Activated CD4-positive, alpha-beta memory T cell treated with anti-CD3 and anti-CD28 coated beads for 36 hours (primary cell): ENCODE measurements around the gene INAVA. TPM values are rescaled to one million over a fixed set of nuclear protein-coding genes. Genes with fewer than 3 reads are reported as not detected.

Experiments used
- CTCF ChIA-PET: fragments of 350-600 bp; sonication (Branson Sonifier 250); formaldehyde crosslinking; loops from one replicate; lab custom pipeline; 2021; ENCODE audit warnings: antibody characterized with exemption, inconsistent platforms; lab: Charles Lee
- POLR2A ChIA-PET: fragments of 350-600 bp; sonication (Branson Sonifier 250); formaldehyde crosslinking; loops from one replicate; lab custom pipeline; 2021; ENCODE audit warnings: antibody characterized with exemption; lab: Charles Lee
- DNase-seq: peaks from one replicate; pipeline ENCODE4 v3.0.0-alpha.2; 2020
- H3K27ac Mint-ChIP-seq: one replicate; pipeline ENCODE4 v1.8.0; 2021; ENCODE audit warnings: mixed read lengths
- H3K27me3 Mint-ChIP-seq: one replicate; pipeline ENCODE4 v1.8.0; 2021; ENCODE audit warnings: mixed read lengths
- H3K36me3 Mint-ChIP-seq: one replicate; pipeline ENCODE4 v1.8.0; 2021; ENCODE audit warnings: mixed read lengths
- H3K4me1 Mint-ChIP-seq: one replicate; pipeline ENCODE4 v1.8.0; 2021; ENCODE audit warnings: low read depth, mixed read lengths
- H3K4me3 Mint-ChIP-seq: one replicate; pipeline ENCODE4 v1.8.0; 2021; ENCODE audit warnings: mild to moderate bottlenecking, mixed read lengths
- H3K9me3 Mint-ChIP-seq: one replicate; pipeline ENCODE4 v1.8.0; 2021; ENCODE audit warnings: mixed read lengths
- intact Hi-C: fragments of 100-400 bp; cut with micrococcal nuclease; formaldehyde crosslinking; loops from one replicate; pipeline ENCODE4 v1.15.1; 2023
- total RNA-seq, 2 experiments: library from RNA; stranded (reverse); gene quantifications; one replicate each; pipeline ENCODE4 v1.2.3, GENCODE V29; 2021

INAVA gene
- total RNA-seq, 2 experiments from 2014 or later = not detected

DNA sequence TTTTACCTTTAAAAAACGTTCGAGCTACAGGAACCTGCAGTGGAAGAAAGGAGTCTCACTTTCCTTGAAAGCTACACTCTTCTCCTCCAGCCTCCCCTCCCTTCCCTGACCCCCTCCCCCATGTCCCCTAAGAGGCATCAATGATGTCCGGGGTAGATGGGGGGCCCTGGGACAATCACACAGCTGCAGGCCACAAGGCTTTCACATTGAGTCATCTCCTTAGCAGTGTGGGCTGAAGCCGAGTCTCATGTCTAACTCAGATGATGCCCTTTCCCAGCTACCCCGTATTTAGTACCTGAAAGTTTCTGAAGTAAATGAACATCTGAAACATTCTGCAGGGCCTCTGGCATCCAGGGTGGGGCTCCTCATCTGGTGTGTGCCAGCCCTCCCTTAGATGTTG, 28.2 kb upstream of the INAVA start:
- Mint-ChIP-seq H3K9me3 (no peaks in the 10 kb centered on the region), H3K27ac (no peak overlapping the region), H3K27me3 (peaks cover 25% of the 10 kb centered on the region), H3K4me1 (peaks cover 66% of the 10 kb centered on the region), H3K4me3 (no peak overlapping the region), H3K36me3 (peaks cover 4% of the 10 kb centered on the region)
- intact Hi-C loops = loop anchor here (1.0 to 5.0 kb wide), 6 partner anchors 14 to 239 kb away; no protein-coding TSS in a partner anchor
- DNase-seq = peak; percentile 81
- ChIA-PET POLR2A (interaction anchor here (0.6 to 1.5 kb wide), 4 partner anchors 10 to 22 kb away, joined by 3 to 15 read pairs (median 5); no protein-coding TSS in a partner anchor), CTCF (interaction anchor here (1.1 to 2.2 kb wide), 4 partner anchors 9 to 105 kb away, joined by 3 to 18 read pairs (median 5); no protein-coding TSS in a partner anchor)

- H3K27me3 Mint-ChIP-seq = peaks cover 29% of the 10 kb centered on the region
- peak; percentile 55 for DNase-seq
- intact Hi-C loops = loop anchor here (2.0 to 5.0 kb wide), 4 partner anchors 38 to 240 kb away; no protein-coding TSS in a partner anchor
- no peak overlapping the region for H3K27ac Mint-ChIP-seq
- no peaks in the 10 kb centered on the region for H3K9me3 Mint-ChIP-seq
- H3K4me1 Mint-ChIP-seq = peaks cover 68% of the 10 kb centered on the region
- H3K36me3 Mint-ChIP-seq = peaks cover 4% of the 10 kb centered on the region
- CTCF ChIA-PET = interaction anchor here (0.5 to 2.2 kb wide), 5 partner anchors 8 to 245 kb away, joined by 3 to 18 read pairs (median 4); no protein-coding TSS in a partner anchor
- POLR2A ChIA-PET = interaction anchor here (1.2 to 1.5 kb wide), 2 partner anchors 11 to 22 kb away, joined by 7 to 15 read pairs; no protein-coding TSS in a partner anchor
- no peak overlapping the region for H3K4me3 Mint-ChIP-seq
Observed at GRCh38 chr1:200867018-200867811, 27.5 kb upstream of the INAVA start.

DNA sequence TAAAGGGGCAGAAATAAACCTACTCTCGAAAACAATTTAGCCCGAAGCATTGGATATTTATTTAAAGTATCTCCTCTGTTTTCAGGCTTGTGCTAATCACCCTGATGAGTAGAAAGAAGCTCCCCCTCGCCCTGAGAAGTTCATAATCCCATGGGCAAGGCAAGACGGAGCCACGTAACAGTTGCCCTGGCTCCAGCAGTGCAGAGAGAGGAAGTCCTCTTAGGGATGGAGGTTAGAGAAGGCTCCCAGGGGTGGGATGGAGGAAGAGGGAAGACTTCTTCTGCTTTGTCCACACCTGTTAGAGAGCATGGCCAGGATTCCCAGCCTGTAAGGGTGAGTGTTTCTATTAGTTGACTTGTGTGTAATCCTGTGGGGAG, 25.3 kb upstream of the INAVA start:
- POLR2A ChIA-PET = interaction anchor here (1.1 kb wide), 1 partner anchor 20 kb away, joined by 10 read pairs; no protein-coding TSS in a partner anchor
- H3K27me3 Mint-ChIP-seq = peaks cover 34% of the 10 kb centered on the region
- CTCF ChIA-PET = interaction anchor here (0.6 to 1.6 kb wide), 4 partner anchors 11 to 247 kb away, joined by 3 to 4 read pairs (median 4); no protein-coding TSS in a partner anchor
- no peaks in the 10 kb centered on the region for H3K9me3 Mint-ChIP-seq
- H3K4me3 Mint-ChIP-seq = no peak overlapping the region
- DNase-seq = no peak
- peaks cover 57% of the 10 kb centered on the region for H3K4me1 Mint-ChIP-seq
- peaks cover 3% of the 10 kb centered on the region for H3K36me3 Mint-ChIP-seq
- H3K27ac Mint-ChIP-seq = no peak overlapping the region
- intact Hi-C loops = loop anchor here (5.0 kb wide), 3 partner anchors 57 to 242 kb away; no protein-coding TSS in a partner anchor

GRCh38 chr1:200869753-200870391, 24.8 kb upstream of the INAVA start:
- peaks cover 3% of the 10 kb centered on the region for H3K36me3 Mint-ChIP-seq
- no peak overlapping the region for H3K27ac Mint-ChIP-seq
- H3K4me3 Mint-ChIP-seq = no peak overlapping the region
- CTCF ChIA-PET = interaction anchor here (0.6 to 1.6 kb wide), 4 partner anchors 9 to 248 kb away, joined by 3 to 4 read pairs (median 4); no protein-coding TSS in a partner anchor
- POLR2A ChIA-PET = interaction anchor here (0.6 to 1.1 kb wide), 2 partner anchors 20 to 60 kb away, joined by 3 to 10 read pairs; no protein-coding TSS in a partner anchor
- no peaks in the 10 kb centered on the region for H3K9me3 Mint-ChIP-seq
- intact Hi-C loops = loop anchor here (1.0 to 5.0 kb wide), 5 partner anchors 8 to 243 kb away; no protein-coding TSS in a partner anchor
- H3K4me1 Mint-ChIP-seq = peaks cover 60% of the 10 kb centered on the region
- DNase-seq = peak; percentile 75
- H3K27me3 Mint-ChIP-seq = peaks cover 37% of the 10 kb centered on the region

GRCh38 chr1:200872446-200873115, 22.1 kb upstream of the INAVA start, which contains the start of gene GPR25:
Gene GPR25 (plus strand): TSS chr1:200872981. CDS start chr1:200873038, 57 bp downstream.
- no peak within 1 kb of the TSS for H3K27ac Mint-ChIP-seq
- H3K4me3 Mint-ChIP-seq = no peak within 1 kb of the TSS
- peaks cover 54% of the 10 kb centered on the region for H3K4me1 Mint-ChIP-seq
- no peaks in the 10 kb centered on the region for H3K36me3 Mint-ChIP-seq
- H3K27me3 Mint-ChIP-seq = peaks cover 42% of the 10 kb centered on the region
- intact Hi-C loops = no loop called here
- no peak for DNase-seq
- H3K9me3 Mint-ChIP-seq = no peaks in the 10 kb centered on the region
- ChIA-PET POLR2A (interaction anchor here (1.9 kb wide), 1 partner anchor 16 kb away, joined by 4 read pairs; no protein-coding TSS in a partner anchor), CTCF (interaction anchor here (0.6 kb wide), 1 partner anchor 104 kb away, joined by 3 read pairs; no protein-coding TSS in a partner anchor)

GRCh38 chr1:200873116-200873670, 21.5 kb upstream of the INAVA start:
- H3K36me3 Mint-ChIP-seq = no peaks in the 10 kb centered on the region
- H3K4me3 Mint-ChIP-seq = no peak overlapping the region
- H3K27me3 Mint-ChIP-seq = peaks cover 41% of the 10 kb centered on the region
- H3K4me1 Mint-ChIP-seq = peaks cover 59% of the 10 kb centered on the region
- no peak overlapping the region for H3K27ac Mint-ChIP-seq
- intact Hi-C loops = no loop called here
- CTCF ChIA-PET = interaction anchor here (0.6 kb wide), 1 partner anchor 105 kb away, joined by 3 read pairs; no protein-coding TSS in a partner anchor
- no peak for DNase-seq
- POLR2A ChIA-PET = interaction anchor here (1.9 kb wide), 1 partner anchor 15 kb away, joined by 4 read pairs; no protein-coding TSS in a partner anchor
- no peaks in the 10 kb centered on the region for H3K9me3 Mint-ChIP-seq

GRCh38 chr1:200873671-200874397, 20.9 kb upstream of the INAVA start:
- no peak overlapping the region for H3K4me3 Mint-ChIP-seq
- no peak overlapping the region for H3K27ac Mint-ChIP-seq
- no peaks in the 10 kb centered on the region for H3K9me3 Mint-ChIP-seq
- CTCF ChIA-PET = no interaction called here
- DNase-seq = no peak
- H3K36me3 Mint-ChIP-seq = no peaks in the 10 kb centered on the region
- peaks cover 44% of the 10 kb centered on the region for H3K27me3 Mint-ChIP-seq
- intact Hi-C loops = no loop called here
- H3K4me1 Mint-ChIP-seq = peaks cover 65% of the 10 kb centered on the region
- POLR2A ChIA-PET = no interaction called here

DNA sequence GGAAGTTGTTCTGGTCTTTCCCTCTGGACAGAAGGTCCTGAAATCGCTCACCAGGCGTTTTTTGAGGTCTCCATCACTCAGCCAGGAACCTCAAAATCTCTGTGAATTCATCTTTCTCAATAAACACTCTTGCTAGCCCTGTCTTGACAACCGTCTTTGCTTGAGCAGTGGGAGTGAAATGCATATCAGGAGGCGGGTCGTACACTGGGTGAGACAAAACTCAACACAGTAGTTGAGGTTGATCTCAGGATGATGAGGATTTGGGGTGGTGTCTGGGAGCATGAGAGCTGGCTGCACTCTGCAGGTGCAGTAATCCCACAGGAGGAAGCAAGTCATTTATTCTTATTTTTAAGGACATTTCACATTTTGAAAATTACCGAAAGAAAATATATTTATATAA, 20.0 kb upstream of the INAVA start:
- Mint-ChIP-seq H3K27me3 (peaks cover 44% of the 10 kb centered on the region), H3K4me1 (peaks cover 60% of the 10 kb centered on the region), H3K27ac (no peak overlapping the region), H3K9me3 (no peaks in the 10 kb centered on the region), H3K4me3 (peak overlapping the region; percentile 5), H3K36me3 (no peaks in the 10 kb centered on the region)
- CTCF ChIA-PET = no interaction called here
- intact Hi-C loops = loop anchor here (5.0 kb wide), 1 partner anchor 402 kb away; no protein-coding TSS in a partner anchor
- POLR2A ChIA-PET = interaction anchor here (0.6 kb wide), 1 partner anchor 218 kb away, joined by 5 read pairs; no protein-coding TSS in a partner anchor
- no peak for DNase-seq

GRCh38 chr1:200875416-200875815, 19.3 kb upstream of the INAVA start:
- ChIA-PET POLR2A (interaction anchor here (0.6 kb wide), 1 partner anchor 219 kb away, joined by 5 read pairs; no protein-coding TSS in a partner anchor), CTCF (interaction anchor here (0.7 to 1.0 kb wide), 2 partner anchors 9 to 30 kb away, joined by 3 read pairs; no protein-coding TSS in a partner anchor)
- Mint-ChIP-seq H3K27ac (no peak overlapping the region), H3K4me1 (peaks cover 60% of the 10 kb centered on the region), H3K4me3 (no peak overlapping the region), H3K9me3 (no peaks in the 10 kb centered on the region), H3K27me3 (peaks cover 44% of the 10 kb centered on the region), H3K36me3 (no peaks in the 10 kb centered on the region)
- intact Hi-C loops = loop anchor here (5.0 kb wide), 1 partner anchor 403 kb away; no protein-coding TSS in a partner anchor
- DNase-seq = no peak

- intact Hi-C loops = loop anchor here (5.0 kb wide), 1 partner anchor 405 kb away; no protein-coding TSS in a partner anchor
- H3K27ac Mint-ChIP-seq = no peak overlapping the region
- CTCF ChIA-PET = interaction anchor here (0.6 to 2.7 kb wide), 4 partner anchors 11 to 141 kb away, joined by 4 to 11 read pairs (median 6); no protein-coding TSS in a partner anchor
Observed at GRCh38 chr1:200877010-200877409, 17.7 kb upstream of the INAVA start.

More at GRCh38 chr1:200877010-200877409, 17.7 kb upstream of the INAVA start:
- Mint-ChIP-seq H3K36me3 (no peaks in the 10 kb centered on the region), H3K4me3 (no peak overlapping the region), H3K4me1 (peaks cover 55% of the 10 kb centered on the region), H3K9me3 (no peaks in the 10 kb centered on the region), H3K27me3 (peaks cover 37% of the 10 kb centered on the region)
- POLR2A ChIA-PET = interaction anchor here (1.2 to 2.0 kb wide), 4 partner anchors 11 to 30 kb away, joined by 4 to 10 read pairs (median 6); no protein-coding TSS in a partner anchor
- no peak for DNase-seq
